ENCODE results near the gene SH3TC1.

SH3TC1 gene

DNA sequence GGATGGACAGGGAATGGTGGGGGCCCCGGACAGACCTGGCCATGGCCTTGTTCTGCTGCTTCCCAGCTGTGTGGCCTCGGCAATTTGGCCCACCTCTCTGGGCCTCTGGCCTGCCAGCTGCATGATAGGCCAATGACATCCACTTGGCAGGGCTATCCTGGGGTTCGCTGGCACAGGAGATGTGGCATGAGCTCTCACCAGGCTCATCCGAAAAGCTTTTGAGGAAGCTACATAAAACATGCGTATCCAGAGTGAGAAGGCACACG is 18.1 kb downstream of the SH3TC1 start:
- DNase-seq = no peak

DNA sequence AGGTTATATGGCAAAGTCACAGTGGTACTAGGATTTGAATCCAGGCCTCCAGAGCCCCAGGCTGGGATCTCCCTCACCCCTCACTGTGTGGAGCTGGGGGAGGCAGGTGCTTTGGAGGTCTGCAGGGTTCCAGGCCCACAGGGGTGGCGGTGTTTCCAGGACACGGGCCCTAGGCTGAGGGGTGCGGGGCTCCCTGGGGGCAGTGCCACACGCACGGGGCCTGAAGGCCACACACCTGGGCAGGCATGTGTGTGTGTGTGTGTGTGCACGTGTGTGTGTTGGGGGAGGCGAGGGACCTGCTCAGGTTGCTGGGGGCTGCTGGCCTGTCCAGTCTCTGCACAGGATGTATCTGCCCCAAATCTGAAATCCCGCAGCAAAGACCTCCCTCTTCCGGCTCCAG is 18.8 kb downstream of the SH3TC1 start:
- no peak for DNase-seq

GRCh38 chr4:8218371-8219031 is 19.4 kb downstream of the SH3TC1 start:
- no peak for DNase-seq

GRCh38 chr4:8219236-8219635 is 20.1 kb downstream of the SH3TC1 start:
- no peak for DNase-seq

GRCh38 chr4:8220661-8221450 is 21.8 kb downstream of the SH3TC1 start:
- DNase-seq = no peak

DNA sequence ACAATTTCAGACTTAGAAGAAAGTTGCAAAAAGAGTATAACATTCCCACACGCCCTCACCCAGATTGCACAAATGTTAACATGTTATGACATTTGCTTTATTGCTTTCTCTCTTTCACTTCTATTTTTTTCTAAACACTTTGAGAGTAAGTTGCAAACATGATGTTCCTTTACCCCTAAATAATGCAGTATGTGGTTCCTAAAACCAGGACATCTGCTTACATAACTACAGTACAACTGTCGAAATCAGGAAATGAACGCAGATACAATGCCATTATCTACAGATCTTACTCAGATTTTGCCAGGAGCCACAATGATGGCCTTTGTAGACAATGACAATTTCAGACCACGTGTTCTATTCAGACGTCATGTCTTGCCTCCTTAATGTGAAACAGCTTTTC is 22.4 kb downstream of the SH3TC1 start:
- DNase-seq = no peak

GRCh38 chr4:8221985-8222384 is 22.9 kb downstream of the SH3TC1 start:
- DNase-seq = no peak

DNA sequence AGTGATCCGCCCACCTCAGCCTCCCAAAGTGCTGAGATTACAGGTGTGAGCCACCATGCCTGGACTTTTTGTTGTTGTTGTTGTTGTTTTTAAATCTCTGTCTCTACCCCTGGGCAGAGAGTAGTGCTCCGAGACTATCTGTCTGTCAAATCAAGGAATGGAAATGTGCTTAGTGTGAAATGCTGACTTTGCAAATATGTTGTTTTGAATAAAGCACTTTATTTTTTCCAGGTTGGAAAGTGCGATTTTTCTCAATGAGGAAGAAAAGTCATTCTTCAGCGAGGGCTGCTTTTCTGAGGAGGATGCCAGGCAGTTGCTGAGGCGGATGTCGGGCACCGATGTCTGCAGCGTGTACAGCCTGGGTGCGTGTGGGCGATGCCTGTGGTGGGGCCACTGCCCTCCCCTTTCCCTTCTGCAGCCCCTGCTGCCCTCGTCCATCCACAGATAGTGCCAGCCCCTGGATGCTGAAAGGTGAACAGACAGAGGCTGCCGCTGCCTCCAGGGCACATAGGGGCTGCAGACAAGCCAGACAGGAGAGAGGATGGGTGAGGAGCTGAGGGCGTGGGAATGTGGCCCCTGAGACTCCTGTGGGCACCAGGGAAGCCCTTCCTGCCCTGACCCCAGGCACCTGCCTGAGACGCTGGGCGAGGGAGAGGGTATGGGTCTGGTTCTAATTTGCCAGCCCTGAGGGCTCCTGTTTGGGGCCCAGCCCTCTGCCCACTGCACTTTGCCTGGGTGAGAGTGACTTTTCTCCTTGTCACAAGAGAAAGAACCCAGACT is 23.7 kb downstream of the SH3TC1 start:
- no peak for DNase-seq

GRCh38 chr4:8224267-8224974 is 25.3 kb downstream of the SH3TC1 start:
- no peak for DNase-seq

DNA sequence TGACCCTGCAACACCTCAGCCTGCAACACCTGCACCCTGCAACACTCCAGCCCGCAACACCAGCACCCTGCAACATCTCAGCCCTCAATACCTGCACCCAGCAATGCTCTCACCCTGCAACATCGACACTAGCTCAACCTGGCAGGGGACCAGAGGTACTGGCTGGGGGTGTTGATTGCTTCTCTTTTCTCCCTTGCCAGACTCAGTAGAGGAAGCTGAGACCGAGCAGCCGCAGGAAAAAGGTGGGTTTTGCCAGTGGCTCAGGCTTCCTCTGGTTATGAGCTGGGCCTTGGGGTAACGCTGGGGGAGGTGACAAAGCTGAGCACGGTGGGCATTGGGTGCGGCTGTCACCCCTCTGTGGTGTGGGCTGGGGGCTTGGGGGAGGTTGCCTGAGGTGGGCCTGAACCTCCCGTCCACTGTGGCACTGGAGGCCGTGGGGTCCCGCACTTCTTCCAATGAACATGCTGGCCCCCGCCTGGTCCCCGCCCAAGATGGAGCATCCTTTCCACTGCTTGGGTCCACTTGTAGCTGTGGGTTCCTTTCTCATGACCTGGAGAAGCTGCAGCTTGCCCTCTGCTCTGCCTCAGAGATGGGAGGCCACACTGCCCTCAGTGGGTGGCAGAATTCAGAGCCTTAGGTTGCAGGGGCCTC is 26.0 kb downstream of the SH3TC1 start:
- no peak for DNase-seq

DNA sequence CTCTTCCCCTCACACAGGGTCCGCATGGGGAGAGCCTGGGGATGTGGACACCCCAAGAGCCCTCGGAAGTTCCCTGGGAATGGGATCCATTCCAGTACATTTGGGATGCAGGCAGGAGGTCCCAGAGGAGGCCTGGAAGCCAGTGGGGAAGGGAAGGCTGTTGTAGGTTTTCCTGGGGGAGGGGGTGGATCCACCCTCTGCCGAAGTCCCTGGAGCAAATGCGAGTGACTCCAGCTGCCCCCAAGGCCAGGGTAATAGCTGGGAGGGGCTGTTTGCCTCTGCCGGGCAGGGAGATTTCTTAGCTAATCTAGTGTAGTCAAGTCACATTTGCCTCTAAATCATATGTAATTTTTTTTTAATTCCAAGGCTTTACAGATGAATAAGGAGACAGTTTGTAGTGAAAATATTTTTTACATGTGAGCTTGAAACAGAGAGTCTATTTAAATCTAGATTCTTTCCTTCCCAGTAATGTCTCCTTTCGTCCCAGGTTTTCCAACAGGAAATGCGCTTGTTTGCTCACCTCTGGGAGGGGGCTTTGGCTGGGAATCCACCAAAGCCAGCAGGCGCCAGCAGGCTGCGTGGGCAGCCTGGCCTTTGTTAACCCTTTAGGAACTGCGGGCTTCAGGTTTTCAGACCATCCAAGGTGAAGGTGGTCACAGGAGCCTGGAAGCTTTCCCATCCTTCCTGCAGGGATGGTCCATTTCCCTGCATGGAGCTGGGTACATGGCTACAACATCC is 26.8 kb downstream of the SH3TC1 start:
- DNase-seq = no peak

DNA sequence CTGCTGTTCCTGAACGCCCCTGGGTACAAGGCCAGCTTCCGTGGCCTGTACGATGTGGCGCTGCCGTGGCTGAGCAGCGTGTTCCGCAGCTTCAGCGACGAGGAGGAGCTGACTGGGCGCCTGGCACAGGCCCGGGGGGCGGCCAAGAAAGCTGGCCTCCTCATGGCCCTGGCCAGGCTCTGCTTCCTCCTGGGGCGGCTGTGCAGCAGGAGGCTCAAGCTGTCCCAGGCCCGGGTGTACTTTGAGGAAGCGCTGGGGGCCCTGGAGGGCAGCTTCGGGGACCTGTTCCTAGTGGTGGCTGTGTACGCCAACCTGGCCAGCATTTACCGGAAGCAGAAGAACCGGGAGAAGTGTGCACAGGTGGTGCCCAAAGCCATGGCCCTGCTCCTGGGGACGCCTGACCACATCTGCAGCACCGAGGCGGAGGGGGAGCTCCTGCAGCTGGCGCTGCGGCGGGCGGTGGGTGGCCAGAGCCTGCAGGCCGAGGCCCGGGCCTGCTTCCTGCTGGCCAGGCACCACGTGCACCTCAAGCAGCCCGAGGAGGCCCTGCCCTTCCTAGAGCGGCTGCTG is 28.2 kb downstream of the SH3TC1 start:
- no peak for DNase-seq

GRCh38 chr4:8227771-8228318 is 28.8 kb downstream of the SH3TC1 start:
- DNase-seq = no peak

- no peak for DNase-seq
Measured at GRCh38 chr4:8228319-8229250, 29.5 kb downstream of the SH3TC1 start.

- DNase-seq = no peak
Measured at GRCh38 chr4:8229331-8229975, 30.4 kb downstream of the SH3TC1 start.

GRCh38 chr4:8230033-8230432 is 30.9 kb downstream of the SH3TC1 start:
- no peak for DNase-seq

GRCh38 chr4:8230891-8231290 is 31.8 kb downstream of the SH3TC1 start:
- DNase-seq = no peak

DNA sequence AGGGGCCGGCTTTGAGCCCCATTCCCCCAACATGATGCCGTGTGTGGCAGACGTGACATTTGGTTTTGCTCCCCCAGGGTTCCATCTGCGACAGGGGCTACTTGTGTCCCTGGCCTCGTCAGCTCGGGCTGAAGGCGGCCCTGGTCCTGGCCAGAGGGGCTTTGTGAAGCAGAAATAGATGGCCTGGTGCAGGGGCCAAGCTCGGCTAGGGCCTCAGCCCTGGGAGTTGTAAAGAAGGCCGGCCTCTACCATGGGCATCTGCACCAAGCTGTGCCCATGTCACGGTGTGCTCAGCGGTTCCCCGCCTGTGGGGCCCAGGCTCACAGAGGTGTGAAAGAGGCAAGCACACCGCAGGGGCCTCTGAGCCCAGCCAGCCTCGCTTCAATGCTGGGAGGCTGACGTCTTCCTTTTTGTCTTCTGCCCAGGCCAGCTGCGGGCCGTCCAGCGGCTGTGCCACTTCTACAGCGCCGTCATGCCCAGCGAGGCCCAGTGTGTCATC is 32.5 kb downstream of the SH3TC1 start:
- no peak for DNase-seq

DNA sequence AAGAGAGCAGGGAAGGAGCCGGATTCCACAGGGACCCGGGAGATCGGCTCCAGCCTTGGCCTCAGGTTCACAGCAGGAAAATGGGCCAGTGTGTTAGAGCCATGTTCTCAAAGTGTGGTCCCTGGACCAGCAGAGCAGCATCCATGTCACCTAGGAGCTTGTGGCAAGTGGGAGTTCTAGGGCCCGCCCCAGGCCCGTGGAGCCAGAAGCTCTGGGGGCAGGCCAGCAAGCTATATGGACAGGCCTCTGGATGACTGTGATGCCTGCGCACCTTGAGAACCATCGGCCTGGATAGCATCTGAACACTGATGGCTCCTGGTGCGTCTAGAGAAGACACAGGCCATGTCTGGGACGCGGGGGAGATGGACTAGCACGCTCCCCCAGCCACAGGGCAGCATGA is 33.7 kb downstream of the SH3TC1 start:
- no peak for DNase-seq

All from NCI-H1930 (cell line).